ENCODE data around the gene PAOX. TPM values are rescaled to one million over a fixed set of nuclear protein-coding genes. Genes with fewer than 3 reads are reported as not detected.

PAOX gene
- total and polyA plus RNA-seq, 2 of the 13 experiments (the other 11 are each of a cell fraction or from before 2014, with no cell fraction given), result 0.49 to 0.77 TPM

DNA sequence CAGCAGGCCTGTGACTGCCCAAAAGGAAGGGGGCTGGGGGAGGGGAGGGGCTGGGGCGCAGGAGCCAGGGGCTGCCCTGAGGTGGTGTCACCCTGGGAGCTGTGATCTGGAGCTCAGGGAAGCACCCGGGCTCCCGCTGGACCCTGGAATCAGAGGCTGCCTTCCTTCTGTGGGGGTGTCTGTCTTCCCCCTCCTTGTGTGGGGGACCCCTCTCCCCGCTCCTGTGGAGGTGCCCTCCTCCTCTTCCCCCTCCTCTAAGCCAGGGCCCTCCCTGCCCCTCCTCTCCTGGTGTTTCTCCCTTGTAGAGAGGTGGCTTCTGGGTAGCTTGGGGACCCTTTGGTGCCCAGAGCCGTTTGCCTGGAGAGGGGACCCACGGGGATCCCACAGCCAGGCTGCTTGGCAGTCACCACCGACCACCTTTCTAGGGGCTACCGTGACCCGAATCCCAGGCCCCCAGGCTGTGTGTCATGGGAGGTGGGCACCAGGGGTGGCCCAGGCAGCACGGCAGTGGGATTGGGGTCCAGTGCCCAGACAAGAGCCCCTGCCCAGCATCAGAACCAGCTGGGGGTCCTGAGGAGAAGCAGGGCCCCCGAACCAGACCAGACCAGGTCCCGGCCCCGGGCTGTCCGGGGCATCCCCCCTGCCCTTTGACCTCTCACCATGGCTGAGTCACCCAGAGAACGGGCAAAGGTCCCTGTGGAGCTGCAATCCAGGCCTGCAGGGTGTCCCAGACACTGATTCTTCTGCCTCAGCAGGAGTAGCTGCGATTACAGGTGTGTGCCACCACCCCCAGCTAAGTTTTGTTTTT is 31.1 kb upstream of the PAOX start (continued):
- TF ChIP-seq, protein P1, sequence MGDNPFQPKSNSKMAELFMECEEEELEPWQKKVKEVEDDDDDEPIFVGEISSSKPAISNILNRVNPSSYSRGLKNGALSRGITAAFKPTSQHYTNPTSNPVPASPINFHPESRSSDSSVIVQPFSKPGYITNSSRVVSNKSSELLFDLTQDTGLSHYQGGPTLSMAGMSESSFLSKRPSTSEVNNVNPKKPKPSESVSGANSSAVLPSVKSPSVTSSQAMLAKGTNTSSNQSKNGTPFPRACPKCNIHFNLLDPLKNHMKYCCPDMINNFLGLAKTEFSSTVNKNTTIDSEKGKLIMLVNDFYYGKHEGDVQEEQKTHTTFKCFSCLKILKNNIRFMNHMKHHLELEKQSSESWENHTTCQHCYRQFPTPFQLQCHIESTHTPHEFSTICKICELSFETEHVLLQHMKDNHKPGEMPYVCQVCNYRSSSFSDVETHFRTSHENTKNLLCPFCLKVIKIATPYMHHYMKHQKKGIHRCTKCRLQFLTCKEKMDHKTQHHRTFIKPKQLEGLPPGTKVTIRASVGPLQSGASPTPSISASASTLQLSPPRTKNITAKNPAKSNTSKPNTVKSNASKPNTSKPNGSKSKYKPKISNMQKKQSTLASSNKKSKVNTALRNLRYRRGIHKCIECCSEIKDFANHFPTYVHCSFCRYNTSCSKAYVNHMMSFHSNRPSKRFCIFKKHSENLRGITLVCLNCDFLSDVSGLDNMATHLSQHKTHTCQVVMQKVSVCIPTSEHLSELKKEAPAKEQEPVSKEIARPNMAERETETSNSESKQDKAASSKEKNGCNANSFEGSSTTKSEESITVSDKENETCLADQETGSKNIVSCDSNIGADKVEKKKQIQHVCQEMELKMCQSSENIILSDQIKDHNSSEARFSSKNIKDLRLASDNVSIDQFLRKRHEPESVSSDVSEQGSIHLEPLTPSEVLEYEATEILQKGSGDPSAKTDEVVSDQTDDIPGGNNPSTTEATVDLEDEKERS (CRISPR knock-in tag; IDR thresholded peaks at IDR 0.05), result peak; percentile 17; the same call in 1 of the 2 replicates
- TF ChIP-seq, protein P2, sequence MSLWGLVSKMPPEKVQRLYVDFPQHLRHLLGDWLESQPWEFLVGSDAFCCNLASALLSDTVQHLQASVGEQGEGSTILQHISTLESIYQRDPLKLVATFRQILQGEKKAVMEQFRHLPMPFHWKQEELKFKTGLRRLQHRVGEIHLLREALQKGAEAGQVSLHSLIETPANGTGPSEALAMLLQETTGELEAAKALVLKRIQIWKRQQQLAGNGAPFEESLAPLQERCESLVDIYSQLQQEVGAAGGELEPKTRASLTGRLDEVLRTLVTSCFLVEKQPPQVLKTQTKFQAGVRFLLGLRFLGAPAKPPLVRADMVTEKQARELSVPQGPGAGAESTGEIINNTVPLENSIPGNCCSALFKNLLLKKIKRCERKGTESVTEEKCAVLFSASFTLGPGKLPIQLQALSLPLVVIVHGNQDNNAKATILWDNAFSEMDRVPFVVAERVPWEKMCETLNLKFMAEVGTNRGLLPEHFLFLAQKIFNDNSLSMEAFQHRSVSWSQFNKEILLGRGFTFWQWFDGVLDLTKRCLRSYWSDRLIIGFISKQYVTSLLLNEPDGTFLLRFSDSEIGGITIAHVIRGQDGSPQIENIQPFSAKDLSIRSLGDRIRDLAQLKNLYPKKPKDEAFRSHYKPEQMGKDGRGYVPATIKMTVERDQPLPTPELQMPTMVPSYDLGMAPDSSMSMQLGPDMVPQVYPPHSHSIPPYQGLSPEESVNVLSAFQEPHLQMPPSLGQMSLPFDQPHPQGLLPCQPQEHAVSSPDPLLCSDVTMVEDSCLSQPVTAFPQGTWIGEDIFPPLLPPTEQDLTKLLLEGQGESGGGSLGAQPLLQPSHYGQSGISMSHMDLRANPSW (CRISPR knock-in tag; IDR thresholded peaks at IDR 0.05; ENCODE audit: borderline replicate concordance), result no peak
- TF ChIP-seq BHLHE40 (IDR thresholded peaks at IDR 0.05; ENCODE audit: low read length) (no peak), SYNCRIP (IDR thresholded peaks at IDR 0.05; ENCODE audit: insufficient read depth, low read depth, low read length) (no peak), RCOR2 (CRISPR knock-in tag; IDR thresholded peaks at IDR 0.05) (no peak), ZNF615 (CRISPR knock-in tag; IDR thresholded peaks at IDR 0.05; ENCODE audit: borderline replicate concordance) (no peak), ZNF350 (CRISPR knock-in tag; IDR thresholded peaks at IDR 0.05; ENCODE audit: borderline replicate concordance, low read depth) (peak; percentile 58; the same call in 1 of the 2 replicates), EHMT2 (IDR thresholded peaks at IDR 0.05; ENCODE audit: borderline replicate concordance, low read depth, low read length) (no peak), ZNF775 (CRISPR knock-in tag; IDR thresholded peaks at IDR 0.05; ENCODE audit: borderline replicate concordance) (no peak), ZNF75D (CRISPR knock-in tag; IDR thresholded peaks at IDR 0.05; ENCODE audit: borderline replicate concordance) (no peak), ZNF883 (CRISPR knock-in tag; IDR thresholded peaks at IDR 0.05; ENCODE audit: not compliant biosample characterization) (no peak), MZF1 (CRISPR knock-in tag; IDR thresholded peaks at IDR 0.05; ENCODE audit: borderline replicate concordance) (no peak), MTF1 (CRISPR knock-in tag; IDR thresholded peaks at IDR 0.05) (no peak), DPF2 (CRISPR knock-in tag; IDR thresholded peaks at IDR 0.05; ENCODE audit: borderline replicate concordance, low read depth) (no peak), ZNF460 (CRISPR knock-in tag; IDR thresholded peaks at IDR 0.05; ENCODE audit: borderline replicate concordance) (no peak), ZNF484 (CRISPR knock-in tag; IDR thresholded peaks at IDR 0.05; ENCODE audit: borderline replicate concordance, low read depth) (no peak)
- TF ChIP-seq, protein P3, sequence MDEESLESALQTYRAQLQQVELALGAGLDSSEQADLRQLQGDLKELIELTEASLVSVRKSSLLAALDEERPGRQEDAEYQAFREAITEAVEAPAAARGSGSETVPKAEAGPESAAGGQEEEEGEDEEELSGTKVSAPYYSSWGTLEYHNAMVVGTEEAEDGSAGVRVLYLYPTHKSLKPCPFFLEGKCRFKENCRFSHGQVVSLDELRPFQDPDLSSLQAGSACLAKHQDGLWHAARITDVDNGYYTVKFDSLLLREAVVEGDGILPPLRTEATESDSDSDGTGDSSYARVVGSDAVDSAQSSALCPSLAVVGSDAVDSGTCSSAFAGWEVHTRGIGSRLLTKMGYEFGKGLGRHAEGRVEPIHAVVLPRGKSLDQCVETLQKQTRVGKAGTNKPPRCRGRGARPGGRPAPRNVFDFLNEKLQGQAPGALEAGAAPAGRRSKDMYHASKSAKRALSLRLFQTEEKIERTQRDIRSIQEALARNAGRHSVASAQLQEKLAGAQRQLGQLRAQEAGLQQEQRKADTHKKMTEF (CRISPR knock-in tag; IDR thresholded peaks at IDR 0.05), result peak; percentile 43; the same call in 1 of the 2 replicates
- TF ChIP-seq, protein P4, sequence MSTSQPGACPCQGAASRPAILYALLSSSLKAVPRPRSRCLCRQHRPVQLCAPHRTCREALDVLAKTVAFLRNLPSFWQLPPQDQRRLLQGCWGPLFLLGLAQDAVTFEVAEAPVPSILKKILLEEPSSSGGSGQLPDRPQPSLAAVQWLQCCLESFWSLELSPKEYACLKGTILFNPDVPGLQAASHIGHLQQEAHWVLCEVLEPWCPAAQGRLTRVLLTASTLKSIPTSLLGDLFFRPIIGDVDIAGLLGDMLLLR (CRISPR knock-in tag; IDR thresholded peaks at IDR 0.05), result no peak
- TF ChIP-seq, protein P5, sequence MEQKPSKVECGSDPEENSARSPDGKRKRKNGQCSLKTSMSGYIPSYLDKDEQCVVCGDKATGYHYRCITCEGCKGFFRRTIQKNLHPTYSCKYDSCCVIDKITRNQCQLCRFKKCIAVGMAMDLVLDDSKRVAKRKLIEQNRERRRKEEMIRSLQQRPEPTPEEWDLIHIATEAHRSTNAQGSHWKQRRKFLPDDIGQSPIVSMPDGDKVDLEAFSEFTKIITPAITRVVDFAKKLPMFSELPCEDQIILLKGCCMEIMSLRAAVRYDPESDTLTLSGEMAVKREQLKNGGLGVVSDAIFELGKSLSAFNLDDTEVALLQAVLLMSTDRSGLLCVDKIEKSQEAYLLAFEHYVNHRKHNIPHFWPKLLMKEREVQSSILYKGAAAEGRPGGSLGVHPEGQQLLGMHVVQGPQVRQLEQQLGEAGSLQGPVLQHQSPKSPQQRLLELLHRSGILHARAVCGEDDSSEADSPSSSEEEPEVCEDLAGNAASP (CRISPR knock-in tag; IDR thresholded peaks at IDR 0.05; ENCODE audit: borderline replicate concordance), result no peak; the same call in 1 of the 2 replicates

Measured in HepG2 (cell line).